ENCODE results near the gene MEGF8.

- no peak for TF ChIP-seq ZFP36L1 (CRISPR knock-in tag; IDR thresholded peaks at IDR 0.05)
- TF ChIP-seq ZNF761 (CRISPR knock-in tag; conservative IDR thresholded peaks at IDR 0.05) = no peak
- TF ChIP-seq, protein P1, sequence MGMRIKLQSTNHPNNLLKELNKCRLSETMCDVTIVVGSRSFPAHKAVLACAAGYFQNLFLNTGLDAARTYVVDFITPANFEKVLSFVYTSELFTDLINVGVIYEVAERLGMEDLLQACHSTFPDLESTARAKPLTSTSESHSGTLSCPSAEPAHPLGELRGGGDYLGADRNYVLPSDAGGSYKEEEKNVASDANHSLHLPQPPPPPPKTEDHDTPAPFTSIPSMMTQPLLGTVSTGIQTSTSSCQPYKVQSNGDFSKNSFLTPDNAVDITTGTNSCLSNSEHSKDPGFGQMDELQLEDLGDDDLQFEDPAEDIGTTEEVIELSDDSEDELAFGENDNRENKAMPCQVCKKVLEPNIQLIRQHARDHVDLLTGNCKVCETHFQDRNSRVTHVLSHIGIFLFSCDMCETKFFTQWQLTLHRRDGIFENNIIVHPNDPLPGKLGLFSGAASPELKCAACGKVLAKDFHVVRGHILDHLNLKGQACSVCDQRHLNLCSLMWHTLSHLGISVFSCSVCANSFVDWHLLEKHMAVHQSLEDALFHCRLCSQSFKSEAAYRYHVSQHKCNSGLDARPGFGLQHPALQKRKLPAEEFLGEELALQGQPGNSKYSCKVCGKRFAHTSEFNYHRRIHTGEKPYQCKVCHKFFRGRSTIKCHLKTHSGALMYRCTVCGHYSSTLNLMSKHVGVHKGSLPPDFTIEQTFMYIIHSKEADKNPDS (CRISPR knock-in tag; IDR thresholded peaks at IDR 0.05) = no peak
- TF ChIP-seq MXI1 (IDR thresholded peaks at IDR 0.05; ENCODE audit: borderline replicate concordance, low read depth, low read length) = no peak
- TF ChIP-seq POLR2A (IDR thresholded peaks at IDR 0.05; ENCODE audit: insufficient read depth in 1 of 2, low read depth in 2 of 2, low read length in 2 of 2) = no peak
- TF ChIP-seq GPBP1L1 (CRISPR knock-in tag; IDR thresholded peaks at IDR 0.05) = no peak
Measured at GRCh38 chr19:42279155-42279901, 46.1 kb upstream of the MEGF8 start.
